ENCODE data around the gene ODC1.

ODC1 gene

DNA sequence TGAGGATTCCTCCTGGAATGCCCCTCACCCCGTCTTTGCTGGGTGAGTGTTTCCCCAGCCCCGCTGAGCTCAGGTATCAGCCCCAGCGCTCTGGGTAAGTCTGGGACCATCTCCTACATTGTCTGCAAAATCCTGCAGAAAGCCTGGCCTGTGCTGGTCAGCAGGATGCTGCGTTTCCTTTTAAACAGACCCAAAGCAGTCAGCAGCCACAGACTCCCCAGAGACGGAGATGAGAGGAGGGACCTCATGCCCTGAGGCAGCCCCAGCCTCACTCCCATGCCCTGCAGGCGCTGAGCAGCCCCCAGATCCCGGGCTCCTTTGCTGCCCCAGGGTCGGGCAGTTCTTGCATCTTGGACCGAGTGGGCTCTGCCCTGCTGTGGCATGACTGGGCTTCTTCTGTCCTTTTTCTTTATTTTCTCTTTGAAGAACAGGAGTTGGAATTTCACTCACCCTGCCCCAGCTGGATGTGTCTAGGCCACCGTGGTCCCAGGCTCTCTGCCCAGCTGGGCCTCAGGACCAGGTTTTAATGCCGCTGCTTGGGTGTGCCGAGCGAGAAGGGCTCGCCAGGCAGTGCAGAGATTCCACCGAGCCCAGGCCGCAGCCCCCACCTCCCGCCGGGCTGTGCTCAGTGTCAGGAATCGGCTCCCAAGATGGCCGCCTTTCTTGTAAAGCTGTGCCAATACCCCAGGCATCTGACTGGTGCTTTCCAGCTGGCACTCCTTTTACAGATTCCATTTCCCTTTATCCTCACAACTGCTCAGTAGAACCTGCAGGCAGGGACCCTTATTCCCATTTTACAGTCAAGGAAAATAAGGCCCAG, 43.6 kb downstream of the ODC1 start:
- no peak overlapping the region for H3K4me3 ChIP-seq (ENCODE audit: low read length)
- TF ChIP-seq ZNF274 (IDR thresholded peaks at IDR 0.05; ENCODE audit: low read depth, low read length): no peak

GRCh38 chr2:10402653-10403215, 45.4 kb downstream of the ODC1 start:
- no peak for TF ChIP-seq ZNF274 (IDR thresholded peaks at IDR 0.05; ENCODE audit: low read depth, low read length)
- no peak overlapping the region for H3K4me3 ChIP-seq (ENCODE audit: low read length)

GRCh38 chr2:10402062-10402585, 46.0 kb downstream of the ODC1 start:
- no peak overlapping the region for H3K4me3 ChIP-seq (ENCODE audit: low read length)
- TF ChIP-seq ZNF274 (IDR thresholded peaks at IDR 0.05; ENCODE audit: low read depth, low read length): no peak

GRCh38 chr2:10400978-10401951, 46.9 kb downstream of the ODC1 start:
- H3K4me3 ChIP-seq (ENCODE audit: low read length): no peak overlapping the region
- no peak for TF ChIP-seq ZNF274 (IDR thresholded peaks at IDR 0.05; ENCODE audit: low read depth, low read length)

- TF ChIP-seq ZNF274 (IDR thresholded peaks at IDR 0.05; ENCODE audit: low read depth, low read length): no peak
- H3K4me3 ChIP-seq (ENCODE audit: low read length): no peak overlapping the region
Observed at GRCh38 chr2:10400568-10400977, 47.6 kb downstream of the ODC1 start.

GRCh38 chr2:10400002-10400401, 48.1 kb downstream of the ODC1 start:
- TF ChIP-seq ZNF274 (IDR thresholded peaks at IDR 0.05; ENCODE audit: low read depth, low read length): no peak
- H3K4me3 ChIP-seq (ENCODE audit: low read length): no peak overlapping the region

GRCh38 chr2:10399358-10399757, 48.8 kb downstream of the ODC1 start:
- no peak for TF ChIP-seq ZNF274 (IDR thresholded peaks at IDR 0.05; ENCODE audit: low read depth, low read length)
- no peak overlapping the region for H3K4me3 ChIP-seq (ENCODE audit: low read length)

- no peak for TF ChIP-seq ZNF274 (IDR thresholded peaks at IDR 0.05; ENCODE audit: low read depth, low read length)
- no peak overlapping the region for H3K4me3 ChIP-seq (ENCODE audit: low read length)
Observed at GRCh38 chr2:10398496-10398895, 49.6 kb downstream of the ODC1 start.

- no peak for TF ChIP-seq ZNF274 (IDR thresholded peaks at IDR 0.05; ENCODE audit: low read depth, low read length)
- H3K4me3 ChIP-seq (ENCODE audit: low read length): no peak overlapping the region
Observed at GRCh38 chr2:10397878-10398277, 50.2 kb downstream of the ODC1 start.

GRCh38 chr2:10397297-10397875, 50.7 kb downstream of the ODC1 start:
- no peak for TF ChIP-seq ZNF274 (IDR thresholded peaks at IDR 0.05; ENCODE audit: low read depth, low read length)
- no peak overlapping the region for H3K4me3 ChIP-seq (ENCODE audit: low read length)

DNA sequence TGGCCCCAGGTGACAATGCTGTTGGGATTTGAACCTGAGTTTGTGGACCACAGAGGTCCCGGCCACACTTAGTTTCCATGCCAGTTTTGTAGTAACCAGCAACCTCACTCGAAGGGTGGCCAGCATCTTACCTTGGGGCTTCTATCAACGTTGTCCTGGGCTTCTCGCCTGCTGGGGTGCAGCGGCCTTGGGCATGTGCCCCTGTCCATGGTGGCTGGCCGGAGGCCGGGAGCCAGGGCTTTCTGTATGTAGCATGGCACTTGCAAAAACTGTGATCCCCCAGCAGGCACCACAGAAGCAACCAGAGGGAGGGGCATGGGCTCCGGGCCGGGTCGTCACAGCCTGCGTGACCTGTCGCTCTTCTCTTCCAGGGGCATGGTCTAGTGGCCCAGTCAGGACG, 51.7 kb downstream of the ODC1 start:
- H3K4me3 ChIP-seq (ENCODE audit: low read length): no peak overlapping the region
- no peak for TF ChIP-seq ZNF274 (IDR thresholded peaks at IDR 0.05; ENCODE audit: low read depth, low read length)

DNA sequence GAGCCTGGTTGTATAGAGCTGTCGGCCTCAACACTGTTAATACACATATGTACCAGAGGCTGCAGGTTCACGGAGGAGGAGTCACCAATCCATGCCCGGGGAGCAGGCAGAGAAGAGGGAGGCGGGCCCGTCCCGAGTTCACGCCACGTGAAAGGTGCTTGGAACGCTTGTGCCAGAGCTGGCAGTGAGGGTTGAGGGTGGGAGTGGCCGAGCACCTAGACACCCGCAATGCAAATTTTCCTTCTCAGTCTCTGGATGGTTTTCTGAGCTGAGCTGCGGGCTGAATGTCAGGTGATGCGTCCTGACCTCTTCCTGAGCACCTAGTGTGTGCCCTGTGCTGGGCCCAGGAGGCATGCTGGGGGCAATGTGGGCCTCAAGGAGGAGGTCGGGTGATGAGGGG, 52.2 kb downstream of the ODC1 start:
- no peak overlapping the region for H3K4me3 ChIP-seq (ENCODE audit: low read length)
- no peak for TF ChIP-seq ZNF274 (IDR thresholded peaks at IDR 0.05; ENCODE audit: low read depth, low read length)

DNA sequence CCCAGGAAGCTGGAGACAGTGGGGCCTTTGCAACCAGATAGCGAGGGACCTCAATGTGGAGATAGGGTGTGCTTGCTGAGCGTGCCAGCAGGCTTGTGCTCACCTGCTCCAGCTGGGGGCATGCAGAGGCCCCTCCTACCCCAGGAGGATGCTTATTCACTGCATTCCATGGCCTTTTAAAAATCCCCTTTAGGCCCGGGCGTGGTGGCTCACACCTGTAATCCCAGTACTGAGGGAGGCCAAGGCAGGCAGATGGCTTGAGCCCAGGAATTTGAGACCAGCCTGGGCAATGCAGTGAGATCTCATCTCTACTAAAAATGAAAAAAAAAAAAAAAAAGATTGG, 54.5 kb downstream of the ODC1 start:
- no peak for TF ChIP-seq ZNF274 (IDR thresholded peaks at IDR 0.05; ENCODE audit: low read depth, low read length)
- no peak overlapping the region for H3K4me3 ChIP-seq (ENCODE audit: low read length)
